HG02678 (cell line): ENCODE data around the gene TNS3.
"Not testable (repeated sequence)": the region's sequence is repeated elsewhere in the genome, so short reads cannot be mapped to it uniquely, and the experiment has no call there.

Experiments used
- ATAC-seq: cut with Tn5 transposase; IDR thresholded peaks from one replicate; pipeline ENCODE4 v1.9.1; 2021; ENCODE audit warnings: mild to moderate bottlenecking, moderate library complexity; ENCODE audit not compliant: unreplicated experiment

The TNS3 gene

DNA sequence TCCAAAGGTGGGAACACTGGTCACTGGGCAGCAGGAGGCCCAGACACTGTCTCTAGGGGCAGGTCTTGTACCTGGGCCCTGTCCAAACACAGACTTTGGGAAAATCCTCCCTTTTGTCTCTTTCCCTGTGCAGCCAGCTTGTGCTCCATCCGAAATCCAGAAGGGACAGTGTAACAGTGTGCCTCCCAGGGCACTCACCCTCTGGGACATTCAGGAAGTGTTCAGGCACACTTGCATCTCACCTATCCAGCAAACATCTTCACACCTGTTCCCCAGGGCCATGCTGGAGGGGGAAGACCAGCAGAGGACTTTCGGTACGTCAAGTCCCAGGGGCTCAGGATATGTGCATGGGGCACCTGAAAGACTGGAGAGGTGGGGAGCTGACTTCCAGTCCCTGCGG is 38.9 kb downstream of the TNS3 start:
- ATAC-seq: no peak

DNA sequence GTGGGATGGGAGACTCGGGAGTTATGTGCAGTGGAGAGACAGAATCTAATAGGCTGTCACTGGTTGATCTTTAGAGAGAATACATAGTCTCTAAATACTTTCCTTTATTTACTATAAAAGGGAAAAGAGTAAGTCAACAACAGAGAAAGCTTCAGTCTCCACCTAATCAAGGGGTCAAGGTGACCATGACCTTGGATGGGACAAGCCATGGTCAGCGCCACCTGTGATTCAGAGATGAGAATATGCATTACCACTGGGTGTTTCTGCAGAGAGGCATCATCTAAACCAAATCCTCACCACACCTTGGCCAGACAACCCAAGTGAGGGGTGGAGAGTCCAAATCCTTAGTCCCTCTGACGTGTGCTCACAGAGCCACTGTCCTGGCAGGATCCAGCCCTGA is 39.9 kb downstream of the TNS3 start:
- ATAC-seq: no peak

DNA sequence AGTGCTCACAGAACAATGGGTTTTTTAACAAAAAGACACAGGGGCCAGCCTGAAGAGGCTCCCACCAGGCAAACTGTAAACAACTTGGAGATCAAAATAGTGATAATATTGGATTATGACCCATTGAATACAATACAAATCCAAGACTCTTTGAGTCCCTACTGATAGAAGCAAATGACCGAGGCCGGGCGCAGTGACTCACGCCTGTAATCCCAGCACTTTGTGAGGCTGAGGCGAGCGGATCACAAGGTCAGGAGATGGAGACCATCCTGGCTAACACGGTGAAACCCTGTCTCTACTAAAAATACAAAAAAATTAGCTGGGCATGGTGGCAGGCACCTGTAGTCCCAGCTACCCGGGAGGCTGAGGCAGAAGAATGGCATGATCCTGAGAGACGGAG is 40.4 kb downstream of the TNS3 start:
- not testable (repeated sequence) for ATAC-seq

DNA sequence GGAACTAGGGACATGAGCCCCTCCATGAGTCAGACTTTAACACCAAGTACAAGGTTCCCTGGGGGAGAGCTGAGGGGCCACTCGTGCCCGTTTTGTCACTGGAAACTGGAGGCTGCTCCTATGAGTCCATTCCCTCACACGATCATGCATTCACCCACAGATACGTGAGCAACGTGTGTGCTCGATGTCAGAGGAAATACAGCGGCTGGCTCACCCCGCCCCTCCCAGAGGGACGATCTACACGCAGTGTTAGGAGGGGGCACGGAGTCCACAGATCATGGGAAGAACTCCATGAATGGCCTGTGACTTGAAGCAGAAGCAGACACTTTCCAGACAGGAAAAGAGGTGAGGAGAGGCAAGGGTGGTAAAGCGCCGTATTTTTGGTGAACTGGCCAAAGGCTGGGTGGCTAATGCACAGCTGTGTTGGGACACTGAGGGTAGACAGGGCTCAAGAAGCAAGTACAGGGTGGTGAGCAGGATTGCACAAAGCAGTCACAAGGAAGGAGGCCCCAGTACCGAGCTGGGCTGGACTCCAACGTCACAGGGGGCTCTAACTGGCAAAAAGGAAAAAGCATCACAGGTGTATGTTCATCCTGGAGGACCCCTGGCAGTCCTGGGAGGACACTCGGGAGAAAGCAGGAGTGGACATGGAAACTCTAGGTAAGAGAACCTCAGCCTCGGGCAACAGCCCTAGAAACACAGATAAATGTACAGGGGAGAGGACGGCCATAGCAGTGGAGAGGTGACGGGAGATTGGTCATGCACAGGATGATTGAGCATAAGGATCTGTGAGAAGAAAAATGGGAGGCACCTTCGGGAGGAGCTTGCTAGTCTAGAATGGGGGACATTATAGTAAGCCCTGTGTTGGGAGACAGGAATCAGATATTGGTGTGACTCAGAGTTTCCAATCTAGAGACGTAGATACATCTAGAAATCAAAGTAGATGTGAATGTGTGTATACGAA is 41.2 kb downstream of the TNS3 start:
- no peak for ATAC-seq

DNA sequence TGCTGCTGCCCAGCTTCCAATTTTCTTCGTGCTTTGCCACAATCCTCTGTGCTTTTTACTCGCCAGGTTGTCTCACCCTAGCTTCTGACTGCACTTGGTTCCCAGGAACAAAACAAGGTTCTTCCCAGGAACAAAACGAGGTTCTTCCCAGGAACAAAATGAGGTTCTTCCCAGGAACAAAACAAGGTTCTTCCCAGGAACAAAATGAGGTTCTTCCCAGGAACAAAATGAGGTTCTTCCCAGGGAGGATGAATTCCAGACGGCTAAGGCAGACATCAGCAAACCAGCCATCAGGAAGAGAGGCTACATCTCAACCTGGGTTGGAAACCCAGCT is 41.9 kb downstream of the TNS3 start:
- no peak for ATAC-seq

DNA sequence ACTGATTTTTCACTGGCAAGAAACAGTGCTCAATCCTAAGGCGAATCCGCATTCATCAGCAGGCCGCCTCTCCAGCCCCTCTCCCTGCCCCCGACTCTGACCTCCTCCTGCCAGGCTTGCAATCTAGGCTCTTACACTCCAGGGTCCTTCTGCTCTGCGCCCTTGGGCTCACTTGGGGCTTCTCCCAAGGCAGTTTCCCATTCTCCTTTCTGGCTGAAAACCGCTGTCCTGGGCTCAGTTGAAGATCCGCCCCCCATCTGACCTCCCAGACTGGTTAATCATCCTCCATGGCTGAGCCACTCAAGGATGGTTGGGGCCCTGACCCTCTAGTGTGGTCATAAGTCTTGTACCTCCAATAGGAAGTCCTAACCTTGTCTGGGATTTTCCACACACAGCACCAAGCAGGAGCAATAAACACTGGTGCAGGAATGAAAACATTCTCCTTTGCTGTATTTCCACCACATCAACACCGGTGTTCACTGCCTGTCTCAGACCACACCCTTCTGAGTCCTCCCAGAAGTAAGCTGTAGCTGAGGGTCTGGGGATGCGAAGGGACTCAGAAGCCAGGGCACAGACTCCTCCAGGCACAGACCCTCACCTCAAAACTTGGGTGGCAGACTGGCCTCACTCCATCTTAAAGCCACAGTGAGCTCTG is 42.4 kb downstream of the TNS3 start:
- no peak for ATAC-seq

DNA sequence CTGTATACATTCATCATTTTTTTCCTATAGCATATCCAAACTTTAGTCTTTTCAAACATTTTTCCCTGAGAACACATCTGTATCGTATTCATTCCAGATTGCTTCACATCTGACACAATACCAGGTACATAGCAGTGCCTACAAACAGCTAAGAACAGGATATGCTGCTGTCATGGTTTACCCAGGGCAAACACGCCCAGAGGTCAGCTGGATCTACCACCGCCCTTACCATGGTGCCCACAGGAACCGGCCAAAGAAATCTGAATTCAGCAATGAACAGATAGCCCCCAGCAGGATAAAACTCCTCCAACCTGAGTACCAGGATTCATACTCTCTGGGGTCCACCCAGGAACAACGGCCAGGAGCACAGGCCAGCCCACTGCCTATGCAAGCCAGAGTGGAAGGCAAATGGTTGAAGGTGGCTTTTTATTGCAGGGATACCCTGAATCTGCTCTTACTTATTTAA is 43.0 kb downstream of the TNS3 start:
- ATAC-seq: no peak

DNA sequence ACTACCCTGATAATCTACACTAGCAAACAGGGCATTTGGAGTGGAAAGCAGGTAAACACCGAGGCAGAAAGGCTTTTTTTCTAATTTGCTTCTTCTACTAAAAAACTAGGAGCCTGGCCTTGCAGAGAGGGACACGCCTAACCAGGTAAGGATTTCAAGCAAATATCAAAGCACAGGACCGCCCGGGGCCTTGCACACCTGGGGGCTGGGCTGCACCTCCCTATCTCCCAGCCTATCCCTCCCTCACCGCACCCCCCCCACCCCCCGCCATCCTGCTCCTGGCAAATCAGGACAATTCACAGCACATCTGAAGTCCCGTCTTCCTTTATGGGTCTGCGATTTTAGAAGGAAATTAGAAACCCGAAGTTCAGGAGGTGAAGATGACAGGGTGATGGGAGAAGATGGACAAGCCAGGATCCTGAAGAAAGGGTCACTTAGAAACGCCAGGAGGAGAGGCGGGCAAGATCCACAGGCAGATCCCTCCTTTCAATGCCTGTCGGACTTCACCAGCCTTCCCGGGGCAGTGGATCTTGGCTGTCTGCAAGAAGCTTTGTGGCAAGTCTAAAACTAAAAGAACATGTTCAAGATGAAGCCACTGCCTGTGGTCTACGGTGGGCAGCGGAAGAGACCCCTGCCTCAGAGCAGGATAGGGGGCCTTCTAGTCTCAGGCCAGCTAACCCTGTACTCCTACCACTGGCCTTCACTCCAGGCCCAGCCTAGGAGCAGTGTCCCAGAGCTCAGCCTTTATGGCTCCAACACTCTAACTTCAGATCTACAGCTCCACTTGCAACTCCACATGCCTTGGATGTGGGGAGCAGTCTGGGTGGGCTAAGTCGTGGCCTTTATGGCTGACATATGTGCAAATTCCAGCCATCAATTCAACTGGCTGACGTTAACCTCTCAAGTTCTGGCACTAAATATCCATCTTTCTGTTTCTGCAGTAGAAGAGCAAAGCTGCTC is 43.9 kb downstream of the TNS3 start:
- ATAC-seq: no peak

DNA sequence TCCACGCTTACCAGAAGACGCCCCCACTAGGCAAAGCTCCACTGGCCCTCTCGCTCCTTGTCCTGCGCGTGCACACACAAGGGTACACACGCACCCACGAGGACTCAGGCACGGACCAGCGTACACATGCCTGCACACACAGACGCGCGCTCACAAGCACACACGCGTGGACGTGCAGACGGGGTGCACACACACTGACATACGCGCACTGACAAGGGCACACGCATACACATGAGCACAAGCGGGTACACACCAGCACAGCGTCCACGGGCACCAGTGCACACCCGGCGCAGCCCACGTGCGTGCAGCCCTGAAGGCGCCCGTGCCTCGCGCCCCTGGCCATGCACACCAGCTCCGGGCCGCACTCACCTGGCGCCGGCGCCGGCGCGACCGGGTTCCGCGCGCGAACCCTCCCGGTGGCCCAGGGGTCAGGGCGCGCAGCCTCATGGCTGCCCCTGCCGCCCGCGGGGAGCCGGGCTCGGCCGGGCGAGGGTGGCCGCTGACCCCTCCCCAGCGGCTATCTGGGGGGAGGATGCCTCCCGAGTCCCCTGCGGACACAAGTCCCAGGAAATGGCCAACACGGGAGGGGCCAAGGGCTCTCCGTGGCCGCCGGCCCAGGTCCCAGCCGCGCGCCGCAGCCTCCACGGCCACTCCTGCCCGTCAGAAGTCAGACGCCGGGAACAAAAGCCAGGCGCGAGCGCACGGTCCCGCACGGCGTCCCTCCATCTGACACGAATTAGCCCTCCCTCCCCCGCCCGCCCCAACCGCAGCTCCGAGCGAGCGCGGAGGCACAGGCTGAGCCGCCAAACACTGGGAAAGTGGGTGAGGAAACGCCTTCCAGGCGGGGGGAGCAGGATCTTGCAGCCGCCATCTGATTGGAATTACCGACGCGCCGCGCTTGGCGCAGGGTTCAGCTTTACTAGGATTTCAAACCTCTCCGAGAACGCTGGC is 45.0 kb downstream of the TNS3 start:
- ATAC-seq: no peak

DNA sequence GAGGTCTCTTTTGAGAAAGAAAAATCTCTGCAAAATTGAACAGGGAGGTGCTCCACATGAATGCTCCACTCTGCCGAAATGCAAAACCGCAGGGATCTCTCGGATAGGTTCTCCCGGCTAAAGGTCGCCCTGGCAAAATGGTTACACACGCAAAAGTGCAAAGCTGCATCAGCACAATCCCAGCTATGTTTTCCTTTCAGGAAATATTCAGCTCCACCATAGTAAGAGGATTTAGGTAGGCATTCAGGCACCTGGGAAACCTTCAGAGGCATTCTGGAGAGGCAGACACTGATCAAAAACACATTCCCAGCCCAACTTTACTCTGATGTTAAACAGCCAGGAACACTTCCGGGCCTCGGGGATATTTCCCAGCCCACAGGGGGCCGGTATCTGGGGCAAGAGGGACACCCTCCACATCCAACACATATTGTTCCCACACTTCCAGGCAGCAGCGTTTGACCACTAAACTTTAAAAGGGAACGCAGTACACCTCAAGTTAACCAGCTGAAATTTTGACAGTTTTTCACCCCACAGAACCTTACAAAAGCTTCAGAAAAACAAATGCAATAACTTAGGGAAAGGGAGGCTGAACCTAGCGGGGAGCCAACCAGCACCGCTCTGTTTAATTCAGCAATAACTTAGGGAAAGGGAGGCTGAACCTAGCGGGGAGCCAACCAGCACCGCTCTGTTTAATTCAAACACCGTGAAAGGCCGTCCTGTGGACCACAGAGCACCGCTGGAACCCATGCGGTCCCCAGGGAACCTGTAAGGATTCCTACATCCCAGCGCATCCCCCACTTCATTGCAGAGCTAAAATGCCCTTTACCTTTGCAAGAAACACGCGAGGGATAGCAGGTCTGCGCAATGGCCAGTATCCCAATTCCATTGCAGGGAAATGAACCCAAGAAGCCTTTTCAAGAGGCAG is 45.9 kb downstream of the TNS3 start:
- ATAC-seq: no peak

DNA sequence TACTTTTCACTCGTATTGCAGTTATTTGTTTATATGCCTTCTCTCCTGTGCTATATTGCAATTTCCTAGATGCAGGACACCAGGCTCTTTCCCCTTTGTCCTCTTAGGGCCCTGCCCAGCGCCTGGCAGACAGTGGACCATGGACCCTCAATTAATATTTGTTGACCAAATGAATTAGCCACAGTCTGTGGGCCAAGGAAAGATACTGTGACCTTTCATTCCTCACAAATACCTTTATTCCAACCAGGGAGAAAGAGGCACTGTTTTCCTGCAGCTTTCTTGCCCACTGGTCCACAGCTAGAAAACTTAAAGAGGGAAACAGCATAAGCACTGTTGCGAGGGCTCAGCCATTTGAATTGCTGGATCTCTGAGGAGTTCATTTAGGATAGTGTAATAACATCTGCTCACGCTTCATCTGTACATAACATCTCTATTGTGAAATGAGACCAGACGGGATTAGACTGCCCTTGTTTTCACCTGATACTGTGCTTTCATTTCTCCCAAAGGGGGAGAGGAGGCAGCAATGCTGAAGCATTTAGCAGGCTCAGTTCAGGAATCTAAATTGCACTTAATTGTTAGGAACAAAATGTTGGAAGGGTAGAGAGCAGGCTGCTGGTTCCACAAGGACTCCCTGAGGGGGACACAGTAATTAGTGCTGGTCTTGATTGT is 46.7 kb downstream of the TNS3 start:
- ATAC-seq: no peak

DNA sequence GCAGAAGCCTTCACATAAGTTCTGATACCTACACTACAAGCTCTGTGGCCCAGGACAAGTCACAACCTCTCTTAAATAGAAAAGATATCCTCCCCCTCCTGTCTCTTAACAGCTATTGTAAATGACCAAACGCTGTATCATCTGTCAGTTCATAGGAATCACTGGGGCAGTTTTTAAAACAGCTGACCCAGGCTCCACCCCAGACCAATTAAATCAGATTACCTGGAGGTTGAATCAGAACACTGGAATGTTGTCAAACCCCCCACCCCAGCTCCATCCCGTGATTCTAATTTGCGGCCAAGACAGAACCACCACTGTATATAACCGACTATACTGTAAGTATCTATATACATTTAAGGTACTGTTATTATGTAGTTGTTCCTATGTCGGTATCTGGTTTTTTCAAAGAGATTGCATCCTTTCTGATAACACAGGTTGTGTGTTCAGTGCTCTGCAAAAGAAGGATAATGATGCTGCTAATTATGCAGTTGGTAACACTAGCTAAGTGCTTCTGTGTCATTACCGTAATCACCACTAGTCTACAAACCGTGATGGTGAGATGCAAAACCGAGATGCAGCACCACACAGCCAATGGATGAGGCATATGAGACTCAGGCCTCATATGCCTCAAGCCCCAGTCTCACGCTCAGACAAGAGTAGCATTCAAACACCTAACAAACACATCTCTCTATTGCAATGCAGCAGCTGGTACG is 47.4 kb downstream of the TNS3 start:
- ATAC-seq: no peak

DNA sequence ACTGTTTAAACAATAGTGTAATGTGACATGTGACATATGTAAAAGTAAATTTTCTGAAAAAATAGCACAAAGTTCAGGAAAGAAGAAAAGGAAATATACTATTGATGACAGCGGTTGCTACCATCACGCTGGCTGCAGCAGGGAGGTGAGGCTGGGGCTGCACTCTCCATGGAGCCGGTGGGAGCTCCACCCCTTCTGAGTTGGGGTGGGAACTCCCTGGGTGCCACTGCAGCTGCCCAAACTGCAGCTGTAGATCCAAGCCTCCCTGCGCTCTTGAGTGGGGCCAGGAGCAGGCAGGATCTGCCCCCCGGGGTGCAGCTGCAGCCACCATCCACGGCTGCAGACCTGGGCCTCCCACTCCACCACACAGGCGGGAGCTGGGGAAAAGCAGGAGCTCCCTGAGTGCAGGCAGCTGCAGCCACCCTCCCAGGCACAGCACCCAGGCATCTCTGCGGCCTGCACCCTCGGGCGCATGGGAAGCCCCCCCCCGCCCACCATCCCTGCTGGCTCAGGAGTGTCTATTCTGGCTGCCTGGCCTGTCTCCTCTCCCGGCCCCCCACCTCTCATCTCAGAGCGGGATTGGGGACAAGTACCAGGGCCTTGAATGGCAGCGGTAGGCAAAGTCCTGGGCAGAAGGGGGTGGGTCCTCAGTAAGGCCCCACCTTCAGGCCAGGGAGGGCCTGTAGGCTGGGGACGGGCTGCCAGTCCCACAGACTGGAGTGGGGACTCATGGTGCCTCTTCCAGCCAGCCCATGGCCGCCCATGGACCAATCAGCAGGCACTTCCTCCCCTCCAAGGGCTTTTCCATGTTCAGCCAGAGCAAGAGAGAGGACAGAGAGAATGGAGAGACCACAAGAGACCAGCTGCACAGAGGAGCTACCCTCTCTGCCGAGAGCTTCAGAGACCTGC is 50.1 kb downstream of the TNS3 start:
- no peak for ATAC-seq

DNA sequence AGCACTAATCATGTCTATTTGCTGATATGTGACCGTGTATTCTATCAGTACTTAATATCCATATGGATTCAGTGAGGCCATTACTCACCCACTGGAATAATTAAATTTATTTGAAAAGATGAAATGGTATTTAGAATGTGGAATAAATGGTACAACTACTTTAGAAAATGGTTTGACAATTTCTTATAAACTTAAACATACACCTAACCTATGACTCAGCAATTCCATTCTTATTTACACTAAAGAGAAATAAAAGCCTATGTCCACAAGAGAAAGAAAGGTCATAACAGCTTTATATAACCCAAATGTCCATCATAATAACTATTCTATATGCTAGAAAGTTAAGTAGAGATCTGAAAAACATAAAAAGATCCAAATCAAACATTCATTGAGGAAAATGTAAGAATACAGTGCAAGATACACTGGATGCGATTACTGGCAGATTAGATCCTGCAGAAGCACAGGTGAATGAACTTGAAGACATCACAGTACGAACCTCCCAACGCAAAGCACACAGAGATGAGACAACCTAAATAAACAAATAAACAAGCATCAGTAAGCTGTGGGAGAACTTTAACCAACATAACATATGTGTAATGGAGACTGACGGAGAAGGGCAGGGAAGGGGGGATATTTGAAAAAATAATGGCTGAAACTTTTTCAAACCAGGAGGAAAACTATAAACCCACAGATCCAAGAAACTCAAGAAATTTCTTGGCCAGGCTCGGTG is 51.9 kb downstream of the TNS3 start:
- no peak for ATAC-seq

DNA sequence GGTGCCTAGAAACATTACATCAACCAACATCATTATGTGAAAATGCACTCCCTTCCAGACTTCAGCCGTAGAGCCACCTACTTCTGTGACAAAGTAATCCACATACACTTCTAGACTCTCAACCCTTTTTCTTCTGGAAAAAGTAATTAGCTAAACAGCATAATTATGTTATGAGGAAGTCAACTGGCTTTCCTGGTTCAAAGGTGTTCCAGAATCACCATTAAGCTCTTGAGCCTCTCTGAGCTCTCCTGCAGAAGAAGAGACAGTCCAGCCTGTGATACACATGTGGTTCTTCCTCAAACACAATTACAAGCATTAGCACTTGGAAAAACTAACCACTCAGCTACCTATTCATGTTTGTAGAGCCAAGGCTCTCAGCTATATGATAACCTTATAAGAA is 52.5 kb downstream of the TNS3 start:
- ATAC-seq: no peak

DNA sequence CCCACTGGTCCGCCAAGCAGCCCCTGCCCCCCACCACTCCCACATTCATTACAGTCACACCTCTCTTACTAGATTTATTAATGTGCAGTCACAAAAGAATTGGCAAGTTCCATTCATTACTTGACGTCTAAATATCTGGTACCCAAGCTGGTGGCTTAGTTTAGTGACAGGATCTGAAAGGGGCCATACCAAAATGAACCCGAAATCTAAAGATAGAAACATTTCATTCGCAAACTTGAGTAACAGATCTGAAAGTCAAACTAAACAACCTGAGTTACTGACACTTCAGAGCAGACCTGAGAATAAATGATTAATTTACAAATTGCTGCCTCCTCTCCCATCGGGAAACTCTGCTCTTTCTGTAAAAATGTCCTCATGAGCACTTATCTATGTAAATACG is 53.4 kb downstream of the TNS3 start:
- no peak for ATAC-seq
